Effector CD4-positive, alpha-beta T cell (primary cell): Measurements from ENCODE around the gene CRIM1.

Experiments used
- DNase-seq: peaks from one replicate; pipeline ENCODE4 v3.0.0-alpha.2; 2020

Gene CRIM1

GRCh38 chr2:36425608-36426355, 70.2 kb downstream of the CRIM1 start:
- DNase-seq, result no peak

- no peak for DNase-seq
Observed at GRCh38 chr2:36427790-36428243, 72.2 kb downstream of the CRIM1 start.

- no peak for DNase-seq
Observed at GRCh38 chr2:36430549-36430948, 75.0 kb downstream of the CRIM1 start.

GRCh38 chr2:36432479-36432878, 76.9 kb downstream of the CRIM1 start:
- no peak for DNase-seq

DNA sequence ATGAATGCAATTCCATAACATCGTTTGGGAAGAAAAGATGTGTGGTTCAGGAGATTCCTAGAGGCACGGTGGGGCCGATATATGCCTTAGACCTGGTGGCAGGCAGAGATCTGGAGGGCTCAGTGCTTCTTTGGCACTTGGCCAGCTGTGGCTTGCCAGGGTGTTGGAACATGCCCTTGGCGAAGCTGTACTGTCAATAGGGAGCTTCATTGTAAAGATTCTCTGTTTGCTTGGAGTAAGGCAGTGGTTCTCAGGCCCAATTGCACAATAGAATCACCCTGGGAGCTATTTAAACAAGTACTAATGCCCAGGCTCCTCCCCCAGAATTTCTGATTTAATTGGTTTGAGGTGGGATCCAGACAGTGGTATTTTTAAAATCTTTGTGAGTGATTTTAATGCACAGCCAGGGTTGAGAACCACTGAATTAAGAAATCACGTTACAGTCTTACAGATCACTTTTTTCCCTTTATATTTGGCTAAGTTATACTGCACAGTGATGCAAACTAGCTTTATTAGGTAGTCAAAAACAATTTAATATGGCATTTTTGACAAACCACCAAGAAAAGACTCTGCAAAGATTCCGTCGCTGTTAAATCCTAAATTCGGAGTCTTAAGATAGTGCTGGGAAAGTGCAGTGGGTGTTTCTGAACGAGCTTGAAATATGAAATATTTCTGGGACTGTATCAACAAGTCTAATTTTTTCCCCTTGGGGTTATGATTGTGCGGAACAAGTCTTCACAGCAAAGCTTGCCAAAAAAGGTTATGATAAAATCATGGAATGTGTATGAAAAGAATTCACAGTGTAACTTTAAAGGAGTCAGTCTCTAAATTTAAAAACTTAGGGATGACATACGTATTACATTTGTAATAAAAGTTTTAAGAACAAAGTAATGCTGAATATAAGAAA, 78.0 kb downstream of the CRIM1 start:
- no peak for DNase-seq

DNA sequence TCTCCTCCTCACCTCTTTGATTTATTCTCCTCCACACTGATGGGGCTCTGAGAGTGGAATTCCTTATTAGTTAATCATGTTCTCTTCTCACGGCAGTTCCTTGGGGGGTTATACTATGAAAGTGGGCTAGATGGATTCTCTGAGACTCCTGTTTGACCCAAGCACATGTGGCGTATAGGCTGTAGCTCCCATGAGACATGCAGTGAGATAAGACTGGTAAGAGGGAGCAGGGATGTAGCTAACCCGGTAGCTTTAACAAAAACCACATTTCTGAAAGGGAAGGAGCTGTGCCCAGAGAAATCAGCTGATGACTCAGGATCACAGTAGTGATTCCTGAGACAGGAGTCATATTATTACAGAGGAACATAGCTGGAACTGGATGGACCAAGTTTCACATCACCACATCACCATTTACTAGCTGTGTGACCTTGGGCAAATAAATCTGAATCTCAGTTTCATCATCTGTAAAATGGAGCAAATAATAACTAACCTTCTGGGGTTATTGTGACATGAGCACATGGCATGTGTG, 82.9 kb downstream of the CRIM1 start:
- no peak for DNase-seq

GRCh38 chr2:36439084-36439483, 83.5 kb downstream of the CRIM1 start:
- no peak for DNase-seq

GRCh38 chr2:36441065-36441625, 85.6 kb downstream of the CRIM1 start:
- no peak for DNase-seq

DNA sequence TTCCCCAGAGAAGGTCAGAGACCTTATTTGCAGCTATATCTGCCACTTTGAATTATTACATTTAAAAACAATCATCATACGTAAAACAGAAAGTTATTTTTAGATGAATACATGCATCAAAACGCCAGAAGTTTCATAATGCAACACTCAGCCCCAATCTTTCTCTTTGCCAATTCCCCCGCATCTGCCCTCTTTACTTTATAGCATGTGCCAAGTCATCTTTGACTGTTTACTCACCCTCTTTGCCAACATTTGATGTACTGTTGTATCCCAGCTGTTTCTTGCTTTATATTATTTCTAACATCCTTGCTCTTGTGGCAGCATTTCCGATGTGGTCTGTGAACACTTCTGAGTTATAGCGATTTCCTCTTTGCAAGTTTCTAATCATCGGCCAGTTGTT, 86.2 kb downstream of the CRIM1 start:
- no peak for DNase-seq

- no peak for DNase-seq
Observed at GRCh38 chr2:36444216-36444936, 88.8 kb downstream of the CRIM1 start.

GRCh38 chr2:36445185-36445866, 89.7 kb downstream of the CRIM1 start:
- no peak for DNase-seq

DNA sequence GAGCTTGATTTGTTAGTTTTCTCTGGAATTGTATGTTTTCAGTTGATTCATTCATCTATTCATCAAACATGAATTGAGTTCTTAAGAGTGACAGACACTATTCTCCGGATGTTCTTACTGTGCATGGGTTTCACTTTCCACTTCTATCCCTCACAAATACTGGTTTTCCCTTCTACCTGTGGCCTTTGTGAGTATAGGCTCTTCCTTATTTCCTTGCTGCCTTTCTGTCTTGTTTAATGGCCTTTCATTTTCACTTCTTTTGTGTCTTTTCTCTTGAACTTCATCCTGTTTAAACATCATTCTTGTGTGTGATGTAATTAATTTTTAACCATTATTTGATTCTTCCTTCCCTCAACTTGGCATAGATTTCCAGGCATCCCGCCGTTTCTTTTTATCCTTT, 90.7 kb downstream of the CRIM1 start:
- no peak for DNase-seq

DNA sequence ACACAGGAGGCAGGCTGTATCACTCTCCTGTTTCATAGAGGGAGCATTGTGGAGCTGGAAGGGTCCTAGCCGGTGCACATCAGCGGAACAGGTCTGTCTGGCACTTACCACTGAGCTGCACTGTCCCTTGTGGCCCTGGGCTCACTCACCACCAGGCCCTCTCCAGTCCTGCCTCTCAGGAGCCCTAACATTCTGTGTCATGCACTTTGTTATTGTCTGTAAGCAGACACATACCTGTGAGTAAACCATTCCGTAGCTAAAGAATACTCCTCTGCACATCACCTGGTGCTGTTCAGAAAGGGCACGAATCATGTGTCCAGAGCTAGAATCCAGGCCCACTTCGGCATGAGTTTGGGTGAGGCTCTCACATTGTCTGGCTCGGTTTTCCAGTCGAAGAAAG, 93.6 kb downstream of the CRIM1 start:
- DNase-seq, result no peak

- no peak for DNase-seq
Observed at GRCh38 chr2:36449943-36450392, 94.4 kb downstream of the CRIM1 start.

GRCh38 chr2:36450466-36451196, 95.1 kb downstream of the CRIM1 start:
- DNase-seq, result no peak

DNA sequence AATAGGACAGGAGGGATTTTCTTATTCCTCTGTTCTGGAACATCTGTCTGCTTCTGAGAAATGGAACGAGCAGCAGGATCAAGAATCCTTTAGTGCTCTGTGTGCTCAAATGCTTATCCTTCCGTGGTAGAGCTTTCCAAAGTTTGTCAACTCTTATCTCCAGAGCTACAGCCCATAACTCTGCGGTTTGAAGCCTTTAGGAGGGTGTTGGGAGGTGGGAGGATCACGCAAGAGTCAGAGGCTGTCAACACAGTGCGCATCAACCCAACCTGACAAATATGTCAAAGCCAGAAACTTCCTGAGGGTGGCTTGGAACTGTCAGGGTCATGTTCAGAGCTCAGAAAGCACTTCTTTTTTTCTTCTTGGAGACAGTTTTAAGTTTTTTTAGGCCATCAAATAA, 95.9 kb downstream of the CRIM1 start:
- no peak for DNase-seq

GRCh38 chr2:36452260-36452659, 96.7 kb downstream of the CRIM1 start:
- no peak for DNase-seq

DNA sequence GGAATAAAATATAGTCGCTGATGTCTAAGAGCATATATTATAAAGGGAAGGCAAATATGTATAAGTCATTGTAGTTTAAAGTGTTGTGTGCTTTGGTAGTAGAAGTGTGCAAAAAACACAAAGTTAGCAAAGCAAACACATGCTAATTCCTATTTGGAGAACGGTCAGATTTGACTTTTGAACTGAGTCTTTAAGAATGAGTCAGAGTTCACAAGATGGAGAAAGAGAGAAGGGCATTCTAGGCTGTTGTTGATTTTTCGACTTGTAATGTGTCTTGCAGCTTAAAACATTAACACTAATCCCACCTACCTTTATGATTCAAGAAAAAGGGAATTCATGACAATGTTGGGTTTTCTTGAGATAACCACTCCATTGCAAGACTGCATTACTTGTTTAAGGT, 98.1 kb downstream of the CRIM1 start:
- no peak for DNase-seq

DNA sequence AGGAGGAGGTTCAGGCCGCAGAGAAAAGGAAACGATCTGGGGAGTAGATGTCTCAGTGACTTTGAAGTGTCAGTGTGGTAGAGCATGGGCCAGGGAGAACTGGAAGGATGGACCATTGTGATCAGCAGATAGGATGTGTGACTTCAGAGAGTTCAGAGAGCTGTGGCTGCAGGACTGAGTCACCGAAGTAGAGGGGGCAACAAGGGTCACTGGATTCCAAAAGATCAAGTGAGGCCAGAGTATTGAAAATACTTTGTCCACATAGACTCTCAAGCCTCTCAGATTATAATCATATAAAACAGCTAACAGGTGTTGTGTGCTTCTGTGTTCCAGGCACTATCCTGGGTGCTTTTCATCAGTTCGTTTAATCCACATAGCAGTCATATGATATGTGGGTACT, 99.4 kb downstream of the CRIM1 start:
- DNase-seq, result no peak

GRCh38 chr2:36455788-36456187, 100.2 kb downstream of the CRIM1 start:
- no peak for DNase-seq
